ENCODE measurements around the gene CACNA1E. TPM values are rescaled to one million over a fixed set of nuclear protein-coding genes. Genes with fewer than 3 reads are reported as not detected.

CACNA1E gene
- total and polyA plus RNA-seq, 2 experiments from 2014 or later, result 0.32 to 1.1 TPM

- H3F3A ChIP-seq (replicated peaks; ENCODE audit: low read depth), result no peaks in the 10 kb centered on the region
- H3K4me3 Mint-ChIP-seq, result no peak overlapping the region
- H2AFZ ChIP-seq, result no peak overlapping the region
- H3K36me3 Mint-ChIP-seq (ENCODE audit: low read depth), result no peaks in the 10 kb centered on the region
- no peaks in the 10 kb centered on the region for H3K27me3 Mint-ChIP-seq (ENCODE audit: insufficient read depth, low read depth, poor library complexity)
- H3K27ac Mint-ChIP-seq, result no peak overlapping the region
- TF ChIP-seq NANOG (IDR thresholded peaks at IDR 0.05; ENCODE audit: borderline replicate concordance), result no peak
- TF ChIP-seq JUNB (IDR thresholded peaks at IDR 0.05; ENCODE audit: unreplicated experiment), result no peak
- TF ChIP-seq ZNF331 (CRISPR knock-in tag; IDR thresholded peaks at IDR 0.05; ENCODE audit: low read depth), result no peak
- no peak for TF ChIP-seq ETS1 (IDR thresholded peaks at IDR 0.05)
- DNase-seq (ENCODE audit: low spot score) (no peak), ATAC-seq (no peak)
- no peak overlapping the region for H3K4me2 ChIP-seq
- H3K4me3 ChIP-seq, result no peak overlapping the region
- no peaks in the 10 kb centered on the region for H3K36me3 ChIP-seq (ENCODE audit: insufficient read depth)
- no peaks in the 10 kb centered on the region for H3K9me2 ChIP-seq (ENCODE audit: insufficient read depth)
- no peaks in the 10 kb centered on the region for H4K20me1 ChIP-seq (replicated peaks; ENCODE audit: insufficient read depth)
- H3K9me3 Mint-ChIP-seq, result no peaks in the 10 kb centered on the region
- H3K27ac ChIP-seq (ENCODE audit: low read depth), result no peak overlapping the region
- H3K79me2 ChIP-seq (replicated peaks; ENCODE audit: insufficient read depth), result no peaks in the 10 kb centered on the region
- no peaks in the 10 kb centered on the region for H3K27me3 ChIP-seq (ENCODE audit: insufficient read depth)
- no peaks in the 10 kb centered on the region for H3K4me1 ChIP-seq (ENCODE audit: insufficient read depth)
- H3K4me1 Mint-ChIP-seq, result no peaks in the 10 kb centered on the region
Measured at GRCh38 chr1:181443231-181443853, 40.0 kb upstream of the CACNA1E start.

- H2AFZ ChIP-seq, result no peak overlapping the region
- no peaks in the 10 kb centered on the region for H3K4me1 Mint-ChIP-seq
- H3K4me2 ChIP-seq, result no peak overlapping the region
- no peaks in the 10 kb centered on the region for H3F3A ChIP-seq (replicated peaks; ENCODE audit: low read depth)
- H3K27me3 Mint-ChIP-seq (ENCODE audit: insufficient read depth, low read depth, poor library complexity), result no peaks in the 10 kb centered on the region
- H3K27me3 ChIP-seq (ENCODE audit: insufficient read depth), result no peaks in the 10 kb centered on the region
- DNase-seq (ENCODE audit: low spot score) (no peak), ATAC-seq (no peak)
- no peaks in the 10 kb centered on the region for H3K79me2 ChIP-seq (replicated peaks; ENCODE audit: insufficient read depth)
- H3K4me3 ChIP-seq, result no peak overlapping the region
- H3K27ac Mint-ChIP-seq, result no peak overlapping the region
- no peaks in the 10 kb centered on the region for H3K9me3 Mint-ChIP-seq
- no peak overlapping the region for H3K4me3 Mint-ChIP-seq
- no peaks in the 10 kb centered on the region for H3K9me2 ChIP-seq (ENCODE audit: insufficient read depth)
- H4K20me1 ChIP-seq (replicated peaks; ENCODE audit: insufficient read depth), result no peaks in the 10 kb centered on the region
- H3K4me1 ChIP-seq (ENCODE audit: insufficient read depth), result no peaks in the 10 kb centered on the region
- H3K36me3 ChIP-seq (ENCODE audit: insufficient read depth), result no peaks in the 10 kb centered on the region
- H3K36me3 Mint-ChIP-seq (ENCODE audit: low read depth), result no peaks in the 10 kb centered on the region
- no peak overlapping the region for H3K27ac ChIP-seq (ENCODE audit: low read depth)
- TF ChIP-seq STAT1 (IDR thresholded peaks at IDR 0.05; ENCODE audit: unreplicated experiment) (no peak), EZH2phosphoT487 (IDR thresholded peaks at IDR 0.05; ENCODE audit: unreplicated experiment) (no peak), ZNF114 (CRISPR knock-in tag; IDR thresholded peaks at IDR 0.05) (no peak), EZH2 (IDR thresholded peaks at IDR 0.05; ENCODE audit: low read depth, unreplicated experiment) (no peak), CREB1 (CRISPR knock-in tag; IDR thresholded peaks at IDR 0.05; ENCODE audit: low read depth) (no peak), ZNF331 (CRISPR knock-in tag; IDR thresholded peaks at IDR 0.05; ENCODE audit: low read depth) (no peak), ZNF462 (CRISPR knock-in tag; IDR thresholded peaks at IDR 0.05) (no peak)
- TF ChIP-seq, protein P1, sequence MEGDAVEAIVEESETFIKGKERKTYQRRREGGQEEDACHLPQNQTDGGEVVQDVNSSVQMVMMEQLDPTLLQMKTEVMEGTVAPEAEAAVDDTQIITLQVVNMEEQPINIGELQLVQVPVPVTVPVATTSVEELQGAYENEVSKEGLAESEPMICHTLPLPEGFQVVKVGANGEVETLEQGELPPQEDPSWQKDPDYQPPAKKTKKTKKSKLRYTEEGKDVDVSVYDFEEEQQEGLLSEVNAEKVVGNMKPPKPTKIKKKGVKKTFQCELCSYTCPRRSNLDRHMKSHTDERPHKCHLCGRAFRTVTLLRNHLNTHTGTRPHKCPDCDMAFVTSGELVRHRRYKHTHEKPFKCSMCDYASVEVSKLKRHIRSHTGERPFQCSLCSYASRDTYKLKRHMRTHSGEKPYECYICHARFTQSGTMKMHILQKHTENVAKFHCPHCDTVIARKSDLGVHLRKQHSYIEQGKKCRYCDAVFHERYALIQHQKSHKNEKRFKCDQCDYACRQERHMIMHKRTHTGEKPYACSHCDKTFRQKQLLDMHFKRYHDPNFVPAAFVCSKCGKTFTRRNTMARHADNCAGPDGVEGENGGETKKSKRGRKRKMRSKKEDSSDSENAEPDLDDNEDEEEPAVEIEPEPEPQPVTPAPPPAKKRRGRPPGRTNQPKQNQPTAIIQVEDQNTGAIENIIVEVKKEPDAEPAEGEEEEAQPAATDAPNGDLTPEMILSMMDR (conservative IDR thresholded peaks at IDR 0.05; ENCODE audit: low read depth in 2 of 2), result no peak
Measured at GRCh38 chr1:181445436-181445835, 37.9 kb upstream of the CACNA1E start.
